OCI-LY1 (cell line): ENCODE data around the gene STX5.

Experiments used
- H2AFZ ChIP-seq: fragments of 200-600 bp; sonication (generic), shearing (Covaris generic); 2 replicates; pipeline ENCODE4 v1.6.0; 2014; ENCODE audit warnings: antibody characterized with exemption, mild to moderate bottlenecking, low read length
- H3F3A ChIP-seq: fragments of 200-600 bp; sonication (generic), shearing (Covaris generic); 2 replicates; pipeline ENCODE4 v1.6.0; 2014; ENCODE audit warnings: mild to moderate bottlenecking, antibody characterized with exemption, low read length, moderate library complexity; ENCODE audit not compliant: insufficient read depth
- H3K27ac ChIP-seq: fragments of 200-600 bp; sonication (generic); 2 replicates; pipeline ENCODE4 v1.5.1; 2014; ENCODE audit warnings: low read length, mixed run types, mild to moderate bottlenecking, low read depth; ENCODE audit not compliant: poor library complexity, severe bottlenecking
- H3K27me3 ChIP-seq: fragments of 200-600 bp; sonication (generic); 2 replicates; pipeline ENCODE4 v1.6.0; 2014; ENCODE audit warnings: antibody characterized with exemption, mild to moderate bottlenecking, low read length, moderate library complexity; ENCODE audit not compliant: insufficient read depth
- H3K36me3 ChIP-seq: fragments of 200-600 bp; sonication (generic); 2 replicates; pipeline ENCODE4 v1.6.1; 2014; ENCODE audit warnings: mild to moderate bottlenecking, antibody characterized with exemption, low read length, moderate library complexity, mixed read lengths; ENCODE audit not compliant: insufficient read depth
- H3K4me1 ChIP-seq: fragments of 200-600 bp; sonication (generic); 2 replicates; pipeline ENCODE4 v1.5.1; 2014; ENCODE audit warnings: mild to moderate bottlenecking, low read length, moderate library complexity; ENCODE audit not compliant: insufficient read depth, severe bottlenecking
- H3K4me2 ChIP-seq: fragments of 200-600 bp; sonication (generic), shearing (Covaris generic); 2 replicates; pipeline ENCODE4 v1.6.1; 2014; ENCODE audit warnings: low read length
- H3K4me3 ChIP-seq: fragments of 200-600 bp; sonication (generic); 2 replicates; pipeline ENCODE4 v1.5.1; 2014; ENCODE audit warnings: low read length, low read depth, mild to moderate bottlenecking, mixed read lengths; ENCODE audit not compliant: poor library complexity, severe bottlenecking
- H3K79me2 ChIP-seq: fragments of 200-600 bp; shearing (Covaris generic); 2 replicates; pipeline ENCODE4 v1.6.1; 2016; ENCODE audit warnings: mixed run types, low read length, mixed read lengths; ENCODE audit not compliant: insufficient read depth
- H3K9ac ChIP-seq: fragments of 200-600 bp; sonication (generic), shearing (Covaris generic); 2 replicates; pipeline ENCODE4 v1.6.1; 2014; ENCODE audit warnings: mild to moderate bottlenecking, low read length, mixed read lengths
- H3K9me2 ChIP-seq: fragments of 200-600 bp; sonication (generic), shearing (Covaris generic); 2 replicates; pipeline ENCODE4 v1.6.1; 2014; ENCODE audit warnings: low read depth, mild to moderate bottlenecking, low read length, mixed read lengths
- H3K9me3 ChIP-seq: fragments of 200-600 bp; shearing (Covaris generic); 2 replicates; pipeline ENCODE4 v1.6.1; 2014; ENCODE audit warnings: low read length, mixed read lengths
- H4K20me1 ChIP-seq: fragments of 200-600 bp; sonication (generic), shearing (Covaris generic); 2 replicates; pipeline ENCODE4 v1.6.0; 2016; ENCODE audit warnings: mild to moderate bottlenecking, low read length; ENCODE audit not compliant: insufficient read depth
- EZH2 ChIP-seq: fragments of 200-600 bp; sonication (generic), shearing (Covaris generic); IDR thresholded peaks from 2 replicates; pipeline ENCODE4 v1.8.0; 2017; ENCODE audit warnings: borderline replicate concordance, mixed run types, mild to moderate bottlenecking, antibody characterized with exemption, low read length, moderate library complexity, mixed read lengths
- TF ChIP-seq, protein P1 (sequence below): fragments of 200-600 bp; sonication (generic), shearing (Covaris generic); IDR thresholded peaks from 2 replicates; pipeline ENCODE4 v1.5.1; 2017; ENCODE audit warnings: mild to moderate bottlenecking, antibody characterized with exemption, low read length, moderate library complexity, mixed read lengths

STX5 gene

DNA sequence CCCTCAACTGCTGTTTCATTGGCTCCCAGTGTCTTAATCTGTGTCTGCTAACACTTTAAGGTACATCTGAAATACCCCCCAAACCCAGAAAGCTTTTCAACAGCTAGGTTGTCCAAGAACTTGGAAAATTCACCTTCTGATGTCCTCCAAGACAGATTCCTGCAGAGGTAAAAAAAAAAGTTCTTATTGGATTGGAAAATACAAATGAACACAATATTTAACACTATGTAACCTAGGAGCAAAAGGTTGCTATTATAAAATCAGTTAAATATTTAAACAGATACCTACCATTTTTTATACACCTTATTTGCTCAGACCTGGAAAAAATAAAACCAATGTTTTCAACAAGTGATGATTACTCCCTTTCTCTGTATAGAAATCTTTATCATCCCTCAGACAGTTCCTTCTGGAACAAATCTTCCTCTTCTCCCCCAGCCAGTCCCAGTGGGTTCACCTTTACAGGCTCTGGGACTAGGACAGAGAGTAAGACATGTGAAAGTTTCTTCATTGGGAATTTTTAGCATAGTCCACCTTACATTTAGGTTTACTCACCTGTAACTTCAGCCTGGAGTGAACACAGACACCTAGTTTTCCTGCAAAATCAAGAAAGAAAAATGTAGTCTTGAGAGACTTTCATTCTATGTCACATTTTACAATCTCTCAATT is 20.8 kb upstream of the STX5 start:
- H3K9me2 ChIP-seq: no peaks in the 10 kb centered on the region
- H3K4me3 ChIP-seq: peak overlapping the region; percentile 100
- TF ChIP-seq, protein P1, sequence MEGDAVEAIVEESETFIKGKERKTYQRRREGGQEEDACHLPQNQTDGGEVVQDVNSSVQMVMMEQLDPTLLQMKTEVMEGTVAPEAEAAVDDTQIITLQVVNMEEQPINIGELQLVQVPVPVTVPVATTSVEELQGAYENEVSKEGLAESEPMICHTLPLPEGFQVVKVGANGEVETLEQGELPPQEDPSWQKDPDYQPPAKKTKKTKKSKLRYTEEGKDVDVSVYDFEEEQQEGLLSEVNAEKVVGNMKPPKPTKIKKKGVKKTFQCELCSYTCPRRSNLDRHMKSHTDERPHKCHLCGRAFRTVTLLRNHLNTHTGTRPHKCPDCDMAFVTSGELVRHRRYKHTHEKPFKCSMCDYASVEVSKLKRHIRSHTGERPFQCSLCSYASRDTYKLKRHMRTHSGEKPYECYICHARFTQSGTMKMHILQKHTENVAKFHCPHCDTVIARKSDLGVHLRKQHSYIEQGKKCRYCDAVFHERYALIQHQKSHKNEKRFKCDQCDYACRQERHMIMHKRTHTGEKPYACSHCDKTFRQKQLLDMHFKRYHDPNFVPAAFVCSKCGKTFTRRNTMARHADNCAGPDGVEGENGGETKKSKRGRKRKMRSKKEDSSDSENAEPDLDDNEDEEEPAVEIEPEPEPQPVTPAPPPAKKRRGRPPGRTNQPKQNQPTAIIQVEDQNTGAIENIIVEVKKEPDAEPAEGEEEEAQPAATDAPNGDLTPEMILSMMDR: no peak
- no peak for TF ChIP-seq EZH2
- peaks cover 52% of the 10 kb centered on the region for H3F3A ChIP-seq
- H3K4me1 ChIP-seq: peaks cover 29% of the 10 kb centered on the region
- H2AFZ ChIP-seq: no peak overlapping the region
- no peaks in the 10 kb centered on the region for H4K20me1 ChIP-seq
- H3K4me2 ChIP-seq: peak overlapping the region; percentile 95
- H3K9me3 ChIP-seq: no peaks in the 10 kb centered on the region
- no peak overlapping the region for H3K27ac ChIP-seq
- H3K27me3 ChIP-seq: no peaks in the 10 kb centered on the region
- peaks cover 50% of the 10 kb centered on the region for H3K36me3 ChIP-seq
- no peak overlapping the region for H3K9ac ChIP-seq
- peaks cover 35% of the 10 kb centered on the region for H3K79me2 ChIP-seq

- peak overlapping the region; percentile 95; the same call in 1 of the 2 replicates for H3K4me2 ChIP-seq
- TF ChIP-seq, protein P1: no peak
- no peak for TF ChIP-seq EZH2
- H4K20me1 ChIP-seq: no peaks in the 10 kb centered on the region
- no peaks in the 10 kb centered on the region for H3K27me3 ChIP-seq
- peaks cover 45% of the 10 kb centered on the region for H3K36me3 ChIP-seq
- no peak overlapping the region; the same call in 1 of the 2 replicates for H3K9ac ChIP-seq
- peaks cover 28% of the 10 kb centered on the region for H3K79me2 ChIP-seq
- H3K4me3 ChIP-seq: no peak overlapping the region
- H3F3A ChIP-seq: peaks cover 52% of the 10 kb centered on the region
- peak overlapping the region; percentile 29 for H3K27ac ChIP-seq
- no peaks in the 10 kb centered on the region for H3K9me3 ChIP-seq
- H2AFZ ChIP-seq: no peak overlapping the region
- H3K4me1 ChIP-seq: peaks cover 22% of the 10 kb centered on the region
- H3K9me2 ChIP-seq: no peaks in the 10 kb centered on the region
Measured at GRCh38 chr11:62851807-62852522, 20.1 kb upstream of the STX5 start.

GRCh38 chr11:62850911-62851806 is 19.3 kb upstream of the STX5 start:
- Histone ChIP-seq H3K9me3 (no peaks in the 10 kb centered on the region), H3K36me3 (peaks cover 45% of the 10 kb centered on the region), H3K79me2 (peaks cover 20% of the 10 kb centered on the region), H3K27me3 (no peaks in the 10 kb centered on the region), H3K4me2 (peak overlapping the region; percentile 3; the same call in 1 of the 2 replicates), H3K4me1 (peaks cover 22% of the 10 kb centered on the region), H3K9me2 (no peaks in the 10 kb centered on the region), H3K4me3 (no peak overlapping the region), H4K20me1 (no peaks in the 10 kb centered on the region), H2AFZ (no peak overlapping the region), H3F3A (peaks cover 52% of the 10 kb centered on the region), H3K27ac (peak overlapping the region; percentile 29), H3K9ac (no peak overlapping the region; the same call in 1 of the 2 replicates)
- TF ChIP-seq EZH2: no peak
- TF ChIP-seq, protein P1: no peak
